Right cardiac atrium (tissue), 5 donors: Measurements from ENCODE around the gene TMEM271. TPM values are rescaled to one million over a fixed set of nuclear protein-coding genes. Genes with fewer than 3 reads are reported as not detected.

ENCODE experiments used
- ATAC-seq, 2 donors: fragments of 200-7000 bp; cut with Tn5 transposase; one replicate each; pipeline versions ENCODE4 v1.8.0 to v1.9.1; 2020; ENCODE audit warnings: moderate library complexity in 2 of 2, mild to moderate bottlenecking in 1 of 2
- DNase-seq, 3 donors: peaks; one replicate each; pipeline ENCODE4 v3.0.0-alpha.2; 2020
- H3K27ac ChIP-seq: one replicate; pipeline ENCODE4 v1.5.1; 2013; ENCODE audit warnings: mild to moderate bottlenecking, low read length, control low read depth, moderate library complexity
- H3K27me3 ChIP-seq: one replicate; pipeline ENCODE4 v1.6.1; 2013; ENCODE audit not compliant: control insufficient read depth, insufficient read depth
- H3K4me1 ChIP-seq: one replicate; pipeline ENCODE4 v1.6.1; 2013; ENCODE audit warnings: low read length; ENCODE audit not compliant: control insufficient read depth, insufficient read depth
- H3K4me3 ChIP-seq: one replicate; pipeline ENCODE4 v1.5.1; 2013; ENCODE audit warnings: low read length, control low read depth
- H3K9me3 ChIP-seq: one replicate; pipeline ENCODE4 v1.6.1; 2013; ENCODE audit warnings: low read length; ENCODE audit not compliant: control insufficient read depth
- WGBS: extraction: QIAGEN DNeasy Blood & Tissue Kit; methylation state at CpG from one replicate; pipeline ENCODE4 v1.1.7; 2013; 5-methylcytosine and 5-hydroxymethylcytosine counted together
- intact Hi-C, 4 donors: fragments of 100-400 bp; cut with DNase I; formaldehyde crosslinking; loops; one replicate each; pipeline versions ENCODE4 v1.11.0 to v1.14.0; 2022 to 2023
- polyA plus RNA-seq: library from polyadenylated mRNA; stranded (reverse); fragments of 200-250 nt; gene quantifications from one replicate; pipeline ENCODE4 v1.2.3, GENCODE V29; 2013
- total RNA-seq, 4 donors: library from RNA; stranded (reverse); fragmentation: NEBNext Ultra II Directional; extraction: Animal tissue kit (Norgen Biotek cat#: 25700); gene quantifications; one replicate each; pipeline ENCODE4 v1.2.1, GENCODE V29; 2021
- donor health status: healthy with polysubstance abuse.
- donor health status: DM: no; HTN: yes; CAD: no.
- donor health status: DM: no; HTN: no; CAD: no.
- donor health status: DM: no; HTN: yes; CAD: no; lungs with severe emphysema.
- donor health status: DM: yes; HTN: yes; CAD: no.

The TMEM271 gene
- total and polyA plus RNA-seq, 5 donors, result not detected

DNA sequence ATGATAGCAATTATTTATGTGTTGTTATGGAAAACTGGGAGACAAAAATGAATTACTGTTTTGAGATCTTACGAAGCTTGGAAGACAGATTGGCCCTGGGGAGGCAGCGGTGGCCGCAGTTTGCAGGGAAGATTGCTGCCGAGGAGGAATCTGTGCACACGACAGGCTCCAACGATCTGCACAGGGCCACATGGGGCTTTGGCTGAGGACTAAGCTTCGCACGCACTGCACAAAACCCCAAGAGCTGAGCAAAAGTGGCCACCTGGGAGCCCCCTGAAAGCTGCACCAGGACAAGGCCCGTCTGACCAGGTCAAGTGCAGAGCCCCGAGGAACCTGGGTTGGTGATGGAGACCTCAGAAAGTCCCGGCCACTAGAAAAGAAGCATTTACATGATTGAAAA lies 44.1 kb upstream of the TMEM271 start:
- Histone ChIP-seq H3K27ac (no peak overlapping the region), H3K4me1 (no peaks in the 10 kb centered on the region), H3K27me3 (no peaks in the 10 kb centered on the region), H3K4me3 (no peak overlapping the region), H3K9me3 (no peaks in the 10 kb centered on the region)
- ATAC-seq, result no peak
- WGBS, result 83% methylated on average over 11 of the region's 11 CpGs
- DNase-seq, result no peak
- intact Hi-C loops, result no loop called here

GRCh38 chr4:617644-618641 lies 41.8 kb upstream of the TMEM271 start:
- H3K27ac ChIP-seq, result no peak overlapping the region
- no peaks in the 10 kb centered on the region for H3K9me3 ChIP-seq
- no peaks in the 10 kb centered on the region for H3K4me1 ChIP-seq
- DNase-seq, result no peak
- no peak for ATAC-seq
- H3K4me3 ChIP-seq, result no peak overlapping the region
- intact Hi-C loops, result no loop called here
- H3K27me3 ChIP-seq, result no peaks in the 10 kb centered on the region
- 67% methylated on average over 18 of the region's 18 CpGs for WGBS

DNA sequence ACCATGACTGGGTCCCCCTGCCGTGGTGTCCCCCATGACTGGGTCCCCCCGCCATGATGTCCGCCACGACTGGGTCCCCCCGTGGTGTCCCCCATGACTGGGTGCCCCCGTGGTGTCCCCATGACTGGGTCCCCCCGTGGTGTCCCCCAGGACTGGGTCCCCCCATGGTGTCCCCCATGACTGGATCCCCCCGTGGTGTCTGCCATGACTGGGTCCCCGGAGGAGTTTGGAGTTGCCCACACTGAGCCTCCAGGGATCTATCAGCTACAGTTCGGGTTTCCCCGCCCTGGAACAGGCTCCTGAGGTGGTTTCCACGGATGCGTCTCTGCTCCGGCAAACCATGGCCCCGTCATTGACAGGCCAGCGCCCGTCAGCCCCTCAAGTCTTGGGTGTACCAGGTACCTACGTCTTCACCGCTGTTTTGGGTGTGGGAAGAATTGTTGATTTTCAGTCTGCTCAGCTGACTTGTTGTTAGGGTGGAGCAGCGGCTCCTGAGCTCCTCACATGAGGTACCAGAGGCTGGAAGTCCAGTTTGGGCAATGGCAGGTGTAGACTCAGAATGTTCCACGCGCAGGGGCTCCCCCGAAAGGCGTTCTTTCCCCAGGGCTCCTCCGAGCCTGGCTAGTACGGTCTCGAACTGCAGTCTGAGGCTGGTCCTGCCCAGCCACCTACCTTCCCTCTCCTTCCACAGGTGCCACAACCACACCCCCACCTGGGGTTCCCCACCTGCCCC lies 41.0 kb upstream of the TMEM271 start:
- DNase-seq (peak in 1 of 3 donors; percentile 22), ATAC-seq (no peak)
- H3K4me3 ChIP-seq, result no peak overlapping the region
- no peaks in the 10 kb centered on the region for H3K4me1 ChIP-seq
- no peaks in the 10 kb centered on the region for H3K27me3 ChIP-seq
- intact Hi-C loops, result no loop called here
- 95% methylated on average over 27 of the region's 27 CpGs for WGBS
- H3K9me3 ChIP-seq, result no peaks in the 10 kb centered on the region
- no peak overlapping the region for H3K27ac ChIP-seq

DNA sequence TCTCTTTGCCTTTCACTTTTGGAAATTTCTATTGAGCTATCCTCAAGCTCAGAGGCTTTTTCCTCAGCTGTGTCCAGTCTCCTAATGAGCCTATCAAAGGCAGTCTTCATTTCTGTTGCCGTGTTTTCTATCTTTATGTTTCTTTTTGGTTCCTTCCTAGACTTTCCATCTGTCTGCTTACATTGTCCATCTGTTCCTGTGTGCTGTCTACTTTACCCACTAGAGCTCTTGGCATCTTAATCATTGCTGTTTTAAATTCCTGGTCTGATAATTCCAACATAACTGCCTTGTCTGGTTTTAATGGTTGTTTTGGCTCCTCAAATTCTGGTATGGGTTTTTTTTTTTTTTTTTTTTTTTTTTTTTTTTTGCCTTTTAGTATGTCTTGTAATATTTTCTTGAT lies 40.0 kb upstream of the TMEM271 start:
- ATAC-seq, result no peak
- H3K4me3 ChIP-seq, result no peak overlapping the region
- no peak for DNase-seq
- H3K9me3 ChIP-seq, result no peaks in the 10 kb centered on the region
- intact Hi-C loops, result no loop called here
- no peak overlapping the region for H3K27ac ChIP-seq
- H3K27me3 ChIP-seq, result no peaks in the 10 kb centered on the region
- 54% methylated on average over 1 of the region's 1 CpG for WGBS
- no peaks in the 10 kb centered on the region for H3K4me1 ChIP-seq

GRCh38 chr4:613126-613525 lies 37.0 kb upstream of the TMEM271 start:
- no peaks in the 10 kb centered on the region for H3K4me1 ChIP-seq
- DNase-seq, result no peak
- H3K9me3 ChIP-seq, result no peaks in the 10 kb centered on the region
- no peaks in the 10 kb centered on the region for H3K27me3 ChIP-seq
- no peak for ATAC-seq
- WGBS, result 84% methylated on average over 9 of the region's 9 CpGs
- intact Hi-C loops, result no loop called here
- H3K27ac ChIP-seq, result no peak overlapping the region
- no peak overlapping the region for H3K4me3 ChIP-seq

GRCh38 chr4:612749-613125 lies 36.6 kb upstream of the TMEM271 start:
- Histone ChIP-seq H3K27me3 (no peaks in the 10 kb centered on the region), H3K4me3 (no peak overlapping the region), H3K4me1 (no peaks in the 10 kb centered on the region), H3K9me3 (no peaks in the 10 kb centered on the region), H3K27ac (no peak overlapping the region)
- WGBS, result 83% methylated on average over 7 of the region's 7 CpGs
- intact Hi-C loops, result no loop called here
- no peak for ATAC-seq
- peak in 1 of 3 donors; percentile 22 for DNase-seq

GRCh38 chr4:612052-612748 lies 36.1 kb upstream of the TMEM271 start:
- Histone ChIP-seq H3K4me3 (no peak overlapping the region), H3K27me3 (no peaks in the 10 kb centered on the region), H3K4me1 (no peaks in the 10 kb centered on the region), H3K27ac (no peak overlapping the region), H3K9me3 (no peaks in the 10 kb centered on the region)
- peak in 1 of 3 donors; percentile 26 for DNase-seq
- intact Hi-C loops, result no loop called here
- peak in 1 of 2 donors; percentile 18 for ATAC-seq
- 80% methylated on average over 22 of the region's 22 CpGs for WGBS

DNA sequence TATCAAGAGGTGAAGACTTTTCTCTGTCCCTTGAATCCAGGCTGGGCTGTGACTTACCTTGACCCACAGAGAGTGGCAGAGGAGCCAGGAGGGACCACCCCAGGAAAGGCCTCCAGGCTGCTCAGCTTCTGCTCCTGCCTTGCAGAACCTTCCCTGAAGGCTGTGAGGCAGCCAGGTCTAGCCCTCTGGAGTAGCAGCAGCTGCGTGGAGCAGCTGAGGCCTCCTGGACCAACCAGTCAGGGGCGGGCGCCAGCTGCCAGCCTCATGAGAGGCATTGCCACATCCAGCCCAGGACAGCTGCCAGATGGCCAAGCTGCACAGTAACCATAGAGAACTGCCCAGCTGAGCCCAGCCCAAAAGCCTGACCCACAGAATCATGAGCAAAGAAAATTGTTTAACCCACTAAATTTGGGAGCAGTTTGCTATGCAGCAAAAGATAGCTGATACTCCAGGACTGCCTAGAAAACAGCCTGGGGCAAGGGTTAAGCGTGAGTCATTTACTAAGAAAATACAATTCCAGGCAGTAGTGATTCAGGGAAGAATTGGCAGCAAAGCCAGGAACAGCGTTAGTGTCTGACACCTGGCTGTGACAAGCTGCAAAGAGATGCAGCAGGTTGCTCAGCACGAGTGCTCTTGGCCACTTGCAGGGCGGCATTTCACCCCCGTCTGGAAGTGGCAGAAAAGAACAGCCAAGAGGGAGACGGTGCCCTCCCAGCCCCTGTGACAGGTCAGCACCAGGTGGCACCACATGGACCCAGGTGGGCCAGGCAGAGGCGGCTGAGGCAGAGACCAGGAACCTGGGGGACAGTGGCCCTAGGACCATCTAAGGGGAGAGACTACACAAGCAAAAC lies 34.5 kb upstream of the TMEM271 start:
- H3K9me3 ChIP-seq, result no peaks in the 10 kb centered on the region
- no peaks in the 10 kb centered on the region for H3K27me3 ChIP-seq
- intact Hi-C loops, result no loop called here
- DNase-seq (peak in 1 of 3 donors; percentile 21), ATAC-seq (no peak)
- WGBS, result 56% methylated on average over 10 of the region's 10 CpGs
- no peaks in the 10 kb centered on the region for H3K4me1 ChIP-seq
- no peak overlapping the region for H3K27ac ChIP-seq
- no peak overlapping the region for H3K4me3 ChIP-seq

DNA sequence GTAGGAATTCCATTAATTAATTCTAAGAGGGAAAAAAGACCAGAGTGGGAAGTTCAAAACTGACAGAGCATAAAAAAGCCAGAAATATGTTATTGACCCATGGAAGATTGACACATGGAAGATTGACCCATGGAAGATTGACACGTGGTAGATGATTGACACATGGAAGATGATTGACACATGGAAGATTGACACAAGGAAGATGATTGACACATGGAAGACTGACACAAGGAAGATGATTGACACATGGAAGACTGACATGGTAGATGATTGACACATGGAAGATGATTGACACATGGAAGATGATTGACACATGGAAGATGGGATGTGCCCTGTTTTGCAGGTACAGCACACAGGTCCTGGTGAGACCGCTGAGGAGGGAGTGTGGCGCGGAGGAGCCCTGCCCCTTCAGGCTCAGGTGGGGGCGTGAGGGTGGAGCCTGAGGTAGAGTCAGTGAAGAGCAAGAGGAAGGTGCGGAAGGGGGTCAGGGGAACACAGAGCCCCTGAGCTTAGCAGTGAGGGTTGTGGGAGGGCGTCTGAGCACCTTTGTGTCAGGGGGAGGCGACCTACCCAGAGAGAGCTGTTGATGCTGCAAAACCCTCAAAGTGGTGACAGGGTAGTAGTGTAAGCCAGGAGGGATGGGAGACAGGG lies 33.4 kb upstream of the TMEM271 start:
- Histone ChIP-seq H3K27ac (no peak overlapping the region), H3K4me3 (no peak overlapping the region), H3K27me3 (no peaks in the 10 kb centered on the region), H3K9me3 (no peaks in the 10 kb centered on the region), H3K4me1 (no peaks in the 10 kb centered on the region)
- DNase-seq (no peak), ATAC-seq (no peak)
- intact Hi-C loops, result no loop called here
- 77% methylated on average over 8 of the region's 8 CpGs for WGBS

DNA sequence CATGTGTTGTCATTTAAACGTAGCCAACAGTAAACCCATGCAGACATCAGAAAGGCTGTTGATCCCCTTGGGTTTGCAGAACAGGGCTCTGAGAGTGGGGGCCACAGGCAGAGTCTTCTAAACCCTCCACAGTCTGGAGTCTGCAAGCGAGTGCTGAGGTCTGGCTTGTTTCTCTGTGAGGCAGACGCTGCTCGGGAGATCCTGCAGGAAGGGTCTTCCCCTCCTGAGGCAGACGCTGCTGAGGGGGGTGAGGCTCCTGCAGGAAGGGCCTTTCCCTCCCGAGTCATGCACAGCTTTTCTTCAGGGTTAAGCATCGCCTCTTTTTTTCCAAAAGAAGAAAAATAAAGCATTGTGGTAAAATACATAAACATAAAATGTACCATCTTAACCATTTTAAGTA lies 32.1 kb upstream of the TMEM271 start:
- H3K4me1 ChIP-seq, result no peaks in the 10 kb centered on the region
- ATAC-seq (no peak), DNase-seq (no peak)
- no peaks in the 10 kb centered on the region for H3K9me3 ChIP-seq
- no peak overlapping the region for H3K4me3 ChIP-seq
- H3K27ac ChIP-seq, result no peak overlapping the region
- intact Hi-C loops, result no loop called here
- H3K27me3 ChIP-seq, result no peaks in the 10 kb centered on the region
- WGBS, result 41% methylated on average over 7 of the region's 7 CpGs
